ENCODE results near the gene RASAL1.

Gene RASAL1

GRCh38 chr12:113069149-113069548 is 66.4 kb downstream of the RASAL1 start:
- Histone ChIP-seq H3K27me3 (replicated peaks) (peaks cover 8% of the 10 kb centered on the region), H3K36me3 (replicated peaks) (no peaks in the 10 kb centered on the region), H3K4me3 (ENCODE audit: low read depth, low read length) (no peak overlapping the region), H3K27ac (no peak overlapping the region)
- TF ChIP-seq CTCF (IDR thresholded peaks at IDR 0.05; ENCODE audit: low read depth, low read length, missing control alignments) = no peak
- no peak for DNase-seq
- in situ Hi-C loops (cut with HindIII; ENCODE audit: low pct_ligation_motif_present, low sequenced_read_pairs) = no loop called here

- in situ Hi-C loops (cut with HindIII; ENCODE audit: low pct_ligation_motif_present, low sequenced_read_pairs) = no loop called here
- TF ChIP-seq CTCF (IDR thresholded peaks at IDR 0.05; ENCODE audit: low read depth, low read length, missing control alignments) = no peak
- no peak for DNase-seq
- no peak overlapping the region for H3K27ac ChIP-seq
- H3K36me3 ChIP-seq (replicated peaks) = no peaks in the 10 kb centered on the region
- H3K4me3 ChIP-seq (ENCODE audit: low read depth, low read length) = no peak overlapping the region
- peaks cover 16% of the 10 kb centered on the region for H3K27me3 ChIP-seq (replicated peaks)
Observed at GRCh38 chr12:113067987-113068935, 67.3 kb downstream of the RASAL1 start.

GRCh38 chr12:113066813-113067400 is 68.7 kb downstream of the RASAL1 start:
- H3K27me3 ChIP-seq (replicated peaks) = peaks cover 22% of the 10 kb centered on the region
- H3K36me3 ChIP-seq (replicated peaks) = no peaks in the 10 kb centered on the region
- no peak for DNase-seq
- TF ChIP-seq CTCF (IDR thresholded peaks at IDR 0.05; ENCODE audit: low read depth, low read length, missing control alignments) = no peak
- no peak overlapping the region for H3K27ac ChIP-seq
- no peak overlapping the region for H3K4me3 ChIP-seq (ENCODE audit: low read depth, low read length)
- in situ Hi-C loops (cut with HindIII; ENCODE audit: low pct_ligation_motif_present, low sequenced_read_pairs) = no loop called here

- H3K4me3 ChIP-seq (ENCODE audit: low read depth, low read length) = no peak overlapping the region
- H3K36me3 ChIP-seq (replicated peaks) = no peaks in the 10 kb centered on the region
- no peak for DNase-seq
- TF ChIP-seq CTCF (IDR thresholded peaks at IDR 0.05; ENCODE audit: low read depth, low read length, missing control alignments) = no peak
- H3K27me3 ChIP-seq (replicated peaks) = peaks cover 34% of the 10 kb centered on the region
- in situ Hi-C loops (cut with HindIII; ENCODE audit: low pct_ligation_motif_present, low sequenced_read_pairs) = no loop called here
- H3K27ac ChIP-seq = no peak overlapping the region
Observed at GRCh38 chr12:113065126-113066007, 70.2 kb downstream of the RASAL1 start.

GRCh38 chr12:113064395-113065125 is 71.0 kb downstream of the RASAL1 start:
- no peak for DNase-seq
- H3K36me3 ChIP-seq (replicated peaks) = no peaks in the 10 kb centered on the region
- peaks cover 39% of the 10 kb centered on the region for H3K27me3 ChIP-seq (replicated peaks)
- H3K4me3 ChIP-seq (ENCODE audit: low read depth, low read length) = no peak overlapping the region
- no peak overlapping the region for H3K27ac ChIP-seq
- no peak for TF ChIP-seq CTCF (IDR thresholded peaks at IDR 0.05; ENCODE audit: low read depth, low read length, missing control alignments)
- in situ Hi-C loops (cut with HindIII; ENCODE audit: low pct_ligation_motif_present, low sequenced_read_pairs) = no loop called here
